AG04449 (cell line): ENCODE results near the gene PTPRT.

Experiments used
- CTCF ChIA-PET: fragments of 350-600 bp; formaldehyde crosslinking; extraction: SDS; loops from one replicate; lab custom pipeline; 2021; ENCODE audit warnings: antibody characterized with exemption; lab: Yijun Ruan, JAX
- POLR2A ChIA-PET: fragments of 400-600, 350-600 bp; formaldehyde crosslinking; extraction: SDS; loops from one replicate; lab custom pipeline; 2020; ENCODE audit warnings: antibody characterized with exemption, inconsistent platforms; lab: Yijun Ruan, JAX
- DNase-seq: peaks from one replicate; pipeline ENCODE4 v3.0.0-alpha.2; 2010; ENCODE audit warnings: low read depth, low spot score
- H3K4me3 ChIP-seq: 2 replicates; pipeline ENCODE4 v1.5.1; 2011; ENCODE audit warnings: low read depth, mild to moderate bottlenecking, control low read depth, low read length
- TF ChIP-seq, protein P1 (sequence below): IDR thresholded peaks from one replicate; pipeline ENCODE4 v1.5.1; 2011; ENCODE audit warnings: mild to moderate bottlenecking, moderate library complexity, low read length, control low read depth, inconsistent platforms; ENCODE audit not compliant: insufficient read depth; ENCODE audit errors: missing control alignments

PTPRT gene

GRCh38 chr20:42594011-42594410, 595.7 kb downstream of the PTPRT start:
- no peak for DNase-seq
- ChIA-PET POLR2A (no interaction called here), CTCF (no interaction called here)
- TF ChIP-seq, protein P1, sequence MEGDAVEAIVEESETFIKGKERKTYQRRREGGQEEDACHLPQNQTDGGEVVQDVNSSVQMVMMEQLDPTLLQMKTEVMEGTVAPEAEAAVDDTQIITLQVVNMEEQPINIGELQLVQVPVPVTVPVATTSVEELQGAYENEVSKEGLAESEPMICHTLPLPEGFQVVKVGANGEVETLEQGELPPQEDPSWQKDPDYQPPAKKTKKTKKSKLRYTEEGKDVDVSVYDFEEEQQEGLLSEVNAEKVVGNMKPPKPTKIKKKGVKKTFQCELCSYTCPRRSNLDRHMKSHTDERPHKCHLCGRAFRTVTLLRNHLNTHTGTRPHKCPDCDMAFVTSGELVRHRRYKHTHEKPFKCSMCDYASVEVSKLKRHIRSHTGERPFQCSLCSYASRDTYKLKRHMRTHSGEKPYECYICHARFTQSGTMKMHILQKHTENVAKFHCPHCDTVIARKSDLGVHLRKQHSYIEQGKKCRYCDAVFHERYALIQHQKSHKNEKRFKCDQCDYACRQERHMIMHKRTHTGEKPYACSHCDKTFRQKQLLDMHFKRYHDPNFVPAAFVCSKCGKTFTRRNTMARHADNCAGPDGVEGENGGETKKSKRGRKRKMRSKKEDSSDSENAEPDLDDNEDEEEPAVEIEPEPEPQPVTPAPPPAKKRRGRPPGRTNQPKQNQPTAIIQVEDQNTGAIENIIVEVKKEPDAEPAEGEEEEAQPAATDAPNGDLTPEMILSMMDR, result no peak
- H3K4me3 ChIP-seq, result no peak overlapping the region

- H3K4me3 ChIP-seq, result no peak overlapping the region
- ChIA-PET POLR2A (no interaction called here), CTCF (no interaction called here)
- TF ChIP-seq, protein P1, result no peak
- DNase-seq, result no peak
Measured at GRCh38 chr20:42589976-42590639, 599.6 kb downstream of the PTPRT start.

DNA sequence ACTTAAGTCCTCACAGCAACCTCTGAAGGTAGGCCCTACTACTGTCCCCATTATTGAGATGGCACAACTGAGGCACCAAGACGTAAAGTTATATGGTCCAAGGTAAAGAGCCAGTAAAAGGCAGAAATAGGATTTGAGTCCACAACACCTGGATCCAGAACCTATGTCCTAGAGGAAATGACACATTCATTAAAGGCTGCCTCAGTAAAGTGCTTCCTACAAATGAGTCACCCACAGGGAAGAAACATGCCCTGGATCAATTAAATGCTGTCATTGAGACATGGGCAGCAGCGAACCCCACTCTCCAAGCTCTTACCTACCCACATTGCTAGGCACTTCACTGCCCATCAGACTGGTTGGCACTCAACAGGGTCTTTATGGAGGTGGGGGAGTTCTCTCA, 600.9 kb downstream of the PTPRT start:
- TF ChIP-seq, protein P1, result no peak
- ChIA-PET POLR2A (no interaction called here), CTCF (no interaction called here)
- H3K4me3 ChIP-seq, result no peak overlapping the region
- DNase-seq, result no peak

DNA sequence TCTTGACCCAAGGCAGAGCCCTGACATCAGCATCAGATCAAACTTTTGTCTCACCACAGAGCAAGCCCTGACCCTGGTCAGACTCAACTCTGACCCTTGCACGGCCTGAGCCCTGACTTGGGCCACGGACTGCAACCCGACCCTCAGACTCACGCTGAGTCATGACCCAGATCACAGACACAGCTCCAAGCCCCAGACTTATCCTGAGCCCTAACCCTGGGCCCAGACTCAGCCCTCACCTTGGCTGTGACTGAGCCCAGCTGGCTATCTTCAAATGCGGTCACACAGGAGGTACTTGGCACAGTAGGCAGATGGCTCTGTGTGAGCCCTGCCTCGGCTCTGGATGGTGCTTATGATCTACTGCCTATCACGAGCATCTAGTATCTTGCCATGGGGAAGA, 602.3 kb downstream of the PTPRT start:
- POLR2A ChIA-PET, result no interaction called here
- CTCF ChIA-PET, result no interaction called here
- DNase-seq, result no peak
- TF ChIP-seq, protein P1, result no peak
- no peak overlapping the region for H3K4me3 ChIP-seq

- DNase-seq, result no peak
- CTCF ChIA-PET, result no interaction called here
- POLR2A ChIA-PET, result no interaction called here
- TF ChIP-seq, protein P1, result no peak
- H3K4me3 ChIP-seq, result no peak overlapping the region
Measured at GRCh38 chr20:42581311-42581710, 608.4 kb downstream of the PTPRT start.

GRCh38 chr20:42576167-42576566, 613.5 kb downstream of the PTPRT start:
- CTCF ChIA-PET, result no interaction called here

More at GRCh38 chr20:42576167-42576566, 613.5 kb downstream of the PTPRT start:
- H3K4me3 ChIP-seq, result no peak overlapping the region
- TF ChIP-seq, protein P1, result no peak
- DNase-seq, result no peak
- POLR2A ChIA-PET, result no interaction called here
